NCI-H2081 treated with DMSO at 0.1 percent for 48 hours (cell line): ENCODE data around the gene PDE1C.

ENCODE experiments used
- DNase-seq: peaks from one replicate; lab custom pipeline; 2025; lab: John Stamatoyannopoulos, UW

PDE1C gene

GRCh38 chr7:31892099-31892829, 177.9 kb downstream of the PDE1C start:
- no peak for DNase-seq

DNA sequence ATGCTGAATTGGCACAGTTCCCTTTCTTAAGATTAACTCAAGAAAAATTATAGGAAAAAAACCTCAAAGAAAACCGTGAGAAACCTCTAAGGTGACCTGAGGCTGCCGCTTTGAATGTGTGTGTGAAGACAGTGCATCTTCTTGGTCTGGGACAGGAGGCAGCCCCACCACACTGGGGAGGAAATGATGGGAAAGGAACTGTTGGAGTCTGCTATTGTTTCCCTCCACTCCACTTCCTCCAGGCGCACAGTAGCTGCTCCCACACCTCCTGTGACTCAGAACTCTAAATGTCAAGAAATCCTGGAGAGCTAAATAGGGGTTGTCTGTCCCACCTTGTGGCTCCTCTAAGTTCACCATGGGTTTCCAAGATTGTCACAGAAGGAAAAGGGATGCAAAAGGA, 179.4 kb downstream of the PDE1C start:
- DNase-seq = no peak

DNA sequence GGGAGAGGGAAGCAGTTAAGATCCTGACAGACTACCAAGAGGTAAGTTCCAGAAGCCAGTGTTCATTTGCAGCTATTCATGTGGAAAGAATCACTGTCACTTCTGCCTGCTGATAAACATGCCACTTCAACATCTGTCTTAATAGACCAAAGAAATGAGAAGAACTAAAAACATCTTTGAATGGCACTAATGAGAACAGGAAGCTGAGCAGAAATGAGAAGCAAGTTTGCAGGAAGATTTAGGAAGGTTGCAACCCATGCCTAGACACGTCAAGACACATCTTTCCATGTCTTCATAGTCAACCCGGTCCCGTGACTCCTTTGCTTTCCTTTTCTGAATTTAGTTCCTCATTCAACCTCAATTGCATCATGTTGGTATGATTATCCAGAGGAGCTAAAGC, 180.0 kb downstream of the PDE1C start:
- no peak for DNase-seq

DNA sequence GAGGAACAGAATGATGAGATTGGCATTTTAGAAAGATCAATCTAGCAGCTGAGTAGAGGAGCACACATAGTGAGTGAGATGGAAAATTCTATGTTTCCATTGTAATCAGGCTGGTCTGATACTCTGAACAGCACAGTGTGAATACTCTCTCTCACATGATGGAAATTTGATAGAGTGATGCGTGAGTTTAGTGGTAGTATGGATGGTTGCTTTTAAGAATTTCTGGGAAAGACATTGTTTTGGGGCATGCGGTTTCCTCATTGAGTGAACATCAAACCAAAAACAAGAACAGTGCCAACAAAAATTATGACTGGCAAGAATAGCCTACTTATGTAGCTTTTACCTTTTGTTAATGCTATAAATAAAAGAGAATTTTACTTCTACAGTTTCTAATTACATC, 183.2 kb downstream of the PDE1C start:
- DNase-seq = no peak

- no peak for DNase-seq
Measured at GRCh38 chr7:31885171-31885570, 185.0 kb downstream of the PDE1C start.

GRCh38 chr7:31883761-31884164, 186.4 kb downstream of the PDE1C start:
- no peak for DNase-seq

DNA sequence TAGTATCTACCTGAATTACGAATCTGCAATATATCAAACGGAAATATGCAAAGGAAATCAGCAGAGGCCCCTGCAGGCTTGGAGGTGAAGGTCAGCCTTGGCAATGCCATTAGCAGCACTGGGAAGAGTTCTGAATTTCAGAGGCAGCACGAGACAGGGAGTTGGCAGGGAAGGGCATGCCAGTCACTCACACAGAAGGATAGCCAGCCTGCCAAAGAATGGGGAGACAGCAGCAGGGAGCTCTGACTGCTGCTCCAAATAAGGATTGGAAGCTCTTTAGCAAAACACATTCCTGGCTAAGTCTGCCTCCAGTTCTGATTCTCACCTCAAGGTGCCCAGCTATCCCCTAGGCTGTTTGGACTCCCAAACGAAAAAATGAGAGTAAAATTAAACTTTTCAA, 188.0 kb downstream of the PDE1C start:
- DNase-seq = no peak

GRCh38 chr7:31878875-31879274, 191.3 kb downstream of the PDE1C start:
- DNase-seq = no peak

DNA sequence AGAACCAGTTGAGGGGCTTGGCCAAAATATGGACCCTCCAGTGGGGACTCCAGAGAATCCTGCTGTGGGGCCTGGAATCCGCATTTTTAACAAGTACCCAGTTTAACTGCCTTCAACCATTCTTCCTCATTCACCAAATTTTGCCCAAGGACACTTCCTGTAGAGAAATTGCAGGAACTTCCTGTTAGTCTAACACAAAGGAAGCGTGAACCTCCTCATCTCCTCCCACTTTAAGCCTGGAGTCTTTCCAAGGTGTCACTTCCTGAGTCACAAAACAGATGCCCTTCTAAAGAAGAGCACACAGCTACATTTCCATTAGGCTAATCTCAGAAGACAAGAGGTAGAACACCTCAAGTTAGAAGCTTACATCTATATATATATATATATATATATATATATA, 194.8 kb downstream of the PDE1C start:
- DNase-seq = no peak

DNA sequence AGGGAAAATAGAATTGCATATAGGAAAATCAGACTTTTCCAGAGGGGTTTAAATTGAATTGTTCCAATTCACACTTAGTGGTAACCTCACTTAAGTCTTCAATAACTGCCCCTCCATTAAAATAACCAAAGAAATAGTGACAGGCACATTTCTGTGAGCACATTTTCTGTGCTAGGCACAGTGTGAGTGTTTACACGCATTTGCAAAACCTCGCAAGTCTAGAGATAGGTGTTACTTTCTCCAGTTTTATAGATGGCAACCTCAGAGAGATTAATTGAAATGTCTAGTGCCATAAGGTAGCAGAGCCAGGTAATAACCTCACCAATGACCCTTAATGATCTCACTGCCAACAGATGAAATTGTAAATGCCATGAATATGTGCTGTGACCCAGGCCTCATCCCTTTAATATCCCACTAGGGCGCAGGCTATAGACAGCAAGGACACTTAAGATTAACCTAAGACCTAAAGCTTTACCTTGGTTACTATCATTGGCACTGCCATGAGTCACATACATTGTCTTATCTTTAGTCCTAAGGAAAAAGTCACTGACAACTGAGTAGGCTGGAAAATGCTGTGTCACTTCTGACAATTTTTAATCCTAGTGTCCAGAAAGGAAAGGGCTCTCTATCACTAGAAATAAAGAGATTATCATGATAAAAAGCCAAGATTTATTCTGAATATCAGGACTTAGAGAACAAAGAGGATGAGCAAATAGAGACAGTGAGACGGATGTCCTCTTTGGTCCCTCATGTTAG, 195.4 kb downstream of the PDE1C start:
- no peak for DNase-seq

DNA sequence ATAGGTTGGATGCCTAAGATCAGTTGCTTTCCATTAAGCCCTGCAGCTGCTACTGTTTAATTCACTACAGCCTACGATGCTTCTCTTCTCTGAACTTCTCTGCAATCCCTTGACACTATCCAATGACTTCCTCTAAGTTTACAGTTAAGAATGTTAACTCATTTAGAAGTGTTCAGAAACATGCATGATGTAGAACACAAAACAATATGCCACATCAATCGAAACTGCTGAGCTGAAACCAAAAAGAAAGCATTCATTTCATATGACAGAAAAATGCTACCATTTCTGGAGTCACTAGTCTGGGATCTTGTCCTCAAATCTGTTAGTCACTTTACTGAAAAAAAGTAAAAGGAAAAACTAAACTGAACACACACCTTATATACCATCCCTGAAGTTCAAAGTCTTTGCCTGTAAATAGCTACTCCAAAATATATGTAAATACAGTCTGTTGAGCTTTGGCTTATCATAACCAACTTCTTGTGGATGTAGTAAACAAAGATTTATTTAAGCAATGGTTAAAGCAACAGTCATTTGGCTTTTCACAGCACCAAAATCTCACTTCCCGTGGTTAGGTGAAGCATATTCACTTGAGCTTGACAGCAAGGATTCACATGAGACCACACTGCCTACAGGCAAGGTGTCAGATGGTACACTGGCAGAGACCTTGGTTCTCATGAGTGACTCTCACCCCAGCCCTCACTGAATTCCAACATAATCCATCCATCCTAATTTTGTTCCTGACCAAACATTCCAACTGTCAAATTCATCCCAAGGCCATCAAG, 196.2 kb downstream of the PDE1C start:
- DNase-seq = no peak

- DNase-seq = no peak
Measured at GRCh38 chr7:31872545-31873370, 197.4 kb downstream of the PDE1C start.

DNA sequence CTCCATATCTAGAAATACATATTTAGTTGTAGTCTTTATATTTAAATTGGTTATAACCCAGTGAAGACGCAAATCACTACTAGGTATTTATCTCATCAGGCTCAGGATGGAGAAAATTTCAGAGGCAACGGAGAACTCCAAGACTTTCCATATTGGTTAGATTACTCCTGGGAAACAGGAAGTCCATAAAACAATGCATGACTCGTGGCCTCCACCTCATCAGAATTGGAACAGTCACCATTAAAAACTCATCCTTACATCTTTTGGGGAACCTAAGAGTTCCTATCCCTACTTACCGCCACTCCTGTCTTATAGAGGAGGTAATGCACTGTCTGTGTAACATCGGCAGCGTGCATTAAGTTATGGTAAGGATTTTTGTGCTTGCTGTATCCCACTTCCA, 205.6 kb downstream of the PDE1C start:
- no peak for DNase-seq

GRCh38 chr7:31860925-31861324, 209.3 kb downstream of the PDE1C start:
- DNase-seq = no peak

- DNase-seq = no peak
Measured at GRCh38 chr7:31858055-31858454, 212.2 kb downstream of the PDE1C start.

GRCh38 chr7:31857172-31857571, 213.0 kb downstream of the PDE1C start:
- DNase-seq = no peak

- no peak for DNase-seq
Measured at GRCh38 chr7:31856337-31856736, 213.9 kb downstream of the PDE1C start.

GRCh38 chr7:31855530-31855929, 214.7 kb downstream of the PDE1C start:
- DNase-seq = no peak

- DNase-seq = no peak
Measured at GRCh38 chr7:31853380-31853779, 216.8 kb downstream of the PDE1C start.

DNA sequence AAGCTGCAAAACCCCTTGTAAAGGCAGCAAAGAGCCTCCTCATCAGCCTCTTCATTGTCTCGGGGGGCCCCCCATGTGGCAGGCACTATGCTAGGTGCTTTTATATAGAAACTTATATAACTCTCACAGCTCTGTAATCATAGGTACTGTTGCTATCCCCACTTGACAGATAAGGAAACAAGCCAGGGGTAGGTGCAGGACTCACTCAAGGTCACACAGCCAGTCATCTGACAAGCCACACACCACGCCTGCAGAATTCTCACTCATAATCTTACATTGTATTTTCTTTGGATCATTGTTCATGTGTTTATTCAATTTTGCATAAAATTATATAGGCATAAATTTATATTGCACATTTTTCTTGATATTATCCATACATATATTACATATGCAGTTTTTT, 217.7 kb downstream of the PDE1C start:
- DNase-seq = no peak

- DNase-seq = no peak
Measured at GRCh38 chr7:31851119-31851518, 219.1 kb downstream of the PDE1C start.

DNA sequence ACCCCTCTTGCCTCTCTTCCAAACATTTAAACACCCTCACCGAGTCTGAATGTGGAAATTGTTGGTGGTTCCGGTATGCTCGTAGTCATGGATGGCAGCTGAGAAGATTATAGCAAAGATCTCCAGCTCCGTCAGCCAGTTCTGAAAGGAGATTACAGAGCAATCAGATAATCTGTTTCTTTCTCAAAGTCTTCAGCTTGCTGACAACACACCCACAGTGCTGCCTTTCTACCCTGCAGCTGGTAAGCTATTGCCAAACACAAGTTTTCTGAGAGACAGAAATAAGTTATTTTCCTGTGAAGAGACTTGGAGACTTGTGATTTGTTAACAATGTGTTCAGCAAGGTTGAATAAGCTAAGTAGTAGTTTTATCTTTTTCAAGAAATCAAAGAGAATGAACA, 219.6 kb downstream of the PDE1C start:
- no peak for DNase-seq
